CD8-positive, alpha-beta memory T cell (primary cell): Measurements from ENCODE around the gene MND1. TPM values are rescaled to one million over a fixed set of nuclear protein-coding genes. Genes with fewer than 3 reads are reported as not detected.

Source experiments
- CTCF ChIA-PET: fragments of 350-600 bp; sonication (Branson Sonifier 250); formaldehyde crosslinking; loops from one replicate; lab custom pipeline; 2021; ENCODE audit warnings: antibody characterized with exemption; lab: Charles Lee
- POLR2A ChIA-PET: fragments of 350-600 bp; sonication (Branson Sonifier 250); formaldehyde crosslinking; loops from one replicate; lab custom pipeline; 2021; ENCODE audit warnings: antibody characterized with exemption; lab: Charles Lee
- DNase-seq, 5 donors: peaks; one replicate each; pipeline versions ENCODE4 v3.0.0 to v3.0.0-alpha.2; 2020 to 2022; ENCODE audit warnings: mixed read lengths in 1 of 5
- H3K27ac ChIP-seq: one replicate; pipeline ENCODE4 v1.7.0; 2013; ENCODE audit warnings: low read depth, mild to moderate bottlenecking, low read length, moderate library complexity
- H3K27me3 ChIP-seq: 2 replicates; pipeline ENCODE4 v1.7.0; 2013; ENCODE audit warnings: low read length, mild to moderate bottlenecking; ENCODE audit not compliant: insufficient read depth, poor library complexity, severe bottlenecking
- H3K36me3 ChIP-seq: 2 replicates; pipeline ENCODE4 v1.7.0; 2013; ENCODE audit warnings: mild to moderate bottlenecking, low read length, moderate library complexity; ENCODE audit not compliant: insufficient read depth
- H3K4me1 ChIP-seq: 2 replicates; pipeline ENCODE4 v1.7.0; 2013; ENCODE audit warnings: mild to moderate bottlenecking, low read length, moderate library complexity; ENCODE audit not compliant: insufficient read depth
- H3K4me3 ChIP-seq: 2 replicates; pipeline ENCODE4 v1.7.0; 2013; ENCODE audit warnings: mild to moderate bottlenecking, low read length
- H3K9me3 ChIP-seq: 2 replicates; pipeline ENCODE4 v1.7.0; 2013; ENCODE audit warnings: mild to moderate bottlenecking, low read length
- H3K27ac Mint-ChIP-seq, 8 donors: one replicate each; pipeline ENCODE4 v1.8.0; 2020 to 2021; ENCODE audit warnings: mixed read lengths in 8 of 8, mild to moderate bottlenecking in 6 of 8, inconsistent platforms in 3 of 8, moderate library complexity in 3 of 8
- H3K27me3 Mint-ChIP-seq, 2 donors: one replicate each; pipeline ENCODE4 v1.8.0; 2020 to 2021; ENCODE audit warnings: mixed read lengths in 2 of 2, mild to moderate bottlenecking in 1 of 2, moderate library complexity in 1 of 2
- H3K36me3 Mint-ChIP-seq, 3 donors: one replicate each; pipeline ENCODE4 v1.8.0; 2020 to 2021; ENCODE audit warnings: mixed read lengths in 3 of 3, inconsistent platforms in 1 of 3, mild to moderate bottlenecking in 1 of 3
- H3K4me1 Mint-ChIP-seq, 3 donors: one replicate each; pipeline ENCODE4 v1.8.0; 2020 to 2021; ENCODE audit warnings: mixed read lengths in 3 of 3, inconsistent platforms in 1 of 3, mild to moderate bottlenecking in 1 of 3
- H3K4me3 Mint-ChIP-seq, 7 donors: one replicate each; pipeline ENCODE4 v1.8.0; 2020 to 2021; ENCODE audit warnings: mixed read lengths in 7 of 7, mild to moderate bottlenecking in 6 of 7, moderate library complexity in 4 of 7, inconsistent platforms in 2 of 7
- H3K9me3 Mint-ChIP-seq, 5 donors: one replicate each; pipeline ENCODE4 v1.8.0; 2020 to 2022; ENCODE audit warnings: mixed read lengths in 5 of 5, mild to moderate bottlenecking in 3 of 5, moderate library complexity in 2 of 5, inconsistent platforms in 1 of 5
- polyA plus RNA-seq: library from polyadenylated mRNA; unstranded; fragments of 300-500 nt; fragmentation: Illumina TruSeq; gene quantifications from one replicate; pipeline ENCODE4 v1.2.3, GENCODE V29; 2021
- total RNA-seq, 2 experiments: library from RNA; stranded (reverse); gene quantifications; one replicate each; pipeline ENCODE4 v1.2.3, GENCODE V29; 2021

Gene MND1
- total and polyA plus RNA-seq, 3 experiments from 2014 or later: 0.31 to 21.6 (median 20.2) TPM

- no peaks in the 10 kb centered on the region for H3K36me3 Mint-ChIP-seq
- no peak overlapping the region for H3K27ac ChIP-seq
- ChIA-PET POLR2A (no interaction called here), CTCF (interaction anchor here (1.1 to 1.9 kb wide), 2 partner anchors 236 to 306 kb away, joined by 4 to 8 read pairs; no protein-coding TSS in a partner anchor)
- peaks cover 10 to 16% of the 10 kb centered on the region in 2 donors for H3K27me3 Mint-ChIP-seq
- H3K36me3 ChIP-seq: no peaks in the 10 kb centered on the region
- no peak overlapping the region for H3K27ac Mint-ChIP-seq
- no peak overlapping the region for H3K4me3 ChIP-seq
- no peaks in the 10 kb centered on the region for H3K4me1 ChIP-seq
- DNase-seq: no peak
- H3K9me3 ChIP-seq: no peaks in the 10 kb centered on the region
- H3K27me3 ChIP-seq: no peaks in the 10 kb centered on the region
- H3K9me3 Mint-ChIP-seq: no peaks in the 10 kb centered on the region
- H3K4me1 Mint-ChIP-seq: peaks cover 0 to 4% (median 0%) of the 10 kb centered on the region in 3 donors
- no peak overlapping the region for H3K4me3 Mint-ChIP-seq
Observed at GRCh38 chr4:153337686-153338085, 6.8 kb upstream of the MND1 start.

DNA sequence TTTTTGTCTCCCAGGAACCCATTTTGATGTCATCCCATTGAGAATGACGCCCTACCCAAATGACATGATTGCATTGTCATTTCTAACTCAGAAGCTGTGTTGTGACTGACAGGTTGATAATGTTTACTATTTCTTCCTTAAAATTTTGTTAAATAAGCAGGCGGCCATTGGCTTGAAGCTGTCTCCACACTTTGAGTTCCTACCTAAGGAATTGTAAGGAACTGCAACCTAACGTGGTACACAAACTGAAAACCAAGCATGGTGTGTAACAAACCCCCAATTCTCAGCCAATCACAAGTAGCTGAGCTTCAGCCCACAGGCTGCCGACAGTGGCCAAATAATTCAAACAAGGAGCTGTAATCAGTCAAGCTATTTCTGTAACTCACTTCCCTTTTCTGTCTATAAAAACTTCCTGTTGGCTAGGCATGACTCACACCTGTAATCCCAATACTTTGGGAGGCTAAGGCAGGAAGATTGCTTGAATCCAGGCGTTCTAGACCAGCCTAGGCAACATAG, 2.9 kb upstream of the MND1 start:
- POLR2A ChIA-PET: no interaction called here
- Mint-ChIP-seq H3K36me3 (peaks cover 0 to 4% (median 0%) of the 10 kb centered on the region in 3 donors), H3K27ac (no peak overlapping the region), H3K4me3 (no peak overlapping the region), H3K4me1 (peaks cover 8 to 17% (median 12%) of the 10 kb centered on the region in 3 donors), H3K27me3 (peaks cover 10 to 16% of the 10 kb centered on the region in 2 donors), H3K9me3 (no peaks in the 10 kb centered on the region)
- no peak for DNase-seq
- Histone ChIP-seq H3K27me3 (no peaks in the 10 kb centered on the region), H3K4me1 (peaks cover 4% of the 10 kb centered on the region), H3K27ac (no peak overlapping the region), H3K9me3 (no peaks in the 10 kb centered on the region), H3K36me3 (no peaks in the 10 kb centered on the region), H3K4me3 (no peak overlapping the region)
- CTCF ChIA-PET: interaction anchor here (1.0 to 1.3 kb wide), 2 partner anchors 199 to 232 kb away, joined by 3 to 4 read pairs; no protein-coding TSS in a partner anchor

DNA sequence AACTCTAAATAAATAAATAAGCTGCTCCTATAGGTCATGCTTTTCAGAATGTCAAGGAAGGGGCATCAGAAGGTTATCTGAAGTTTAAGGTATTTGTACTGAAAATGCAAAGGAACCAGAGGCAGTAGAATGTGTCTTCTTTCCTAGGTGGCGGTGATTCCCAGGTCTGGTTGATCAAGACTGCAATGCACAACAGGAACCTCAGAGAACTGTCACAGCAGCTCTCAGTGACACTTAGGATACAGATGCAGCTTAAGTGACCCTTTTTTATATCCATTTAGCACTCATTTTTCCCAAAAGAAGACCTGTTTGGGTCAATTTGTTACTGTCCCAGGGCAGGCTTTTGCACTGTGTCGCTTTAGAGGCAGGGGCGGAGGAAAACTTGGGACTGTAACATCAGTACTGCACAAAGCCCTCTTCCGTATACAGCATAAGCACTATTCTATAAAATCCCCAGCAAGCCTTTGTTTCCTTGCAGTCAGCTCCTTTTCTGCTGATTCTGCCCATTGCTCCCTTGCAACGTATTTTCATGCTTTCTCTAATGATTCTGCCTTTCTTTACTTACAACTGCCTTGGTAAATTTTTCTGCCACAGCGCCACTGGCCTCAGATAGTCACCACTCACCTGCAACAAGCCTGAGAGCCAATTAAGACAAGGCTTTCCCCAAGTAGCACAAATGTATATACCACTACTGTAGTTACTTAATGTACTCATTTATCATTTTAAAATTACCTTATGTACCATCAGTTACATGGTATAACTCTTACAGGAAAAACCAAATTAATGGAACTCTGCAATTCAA, 1.5 kb upstream of the MND1 start:
- DNase-seq: no peak
- POLR2A ChIA-PET: no interaction called here
- peaks cover 0 to 4% (median 0%) of the 10 kb centered on the region in 3 donors for H3K36me3 Mint-ChIP-seq
- Histone ChIP-seq H3K27me3 (no peaks in the 10 kb centered on the region), H3K27ac (no peak overlapping the region), H3K9me3 (no peaks in the 10 kb centered on the region), H3K4me3 (no peak overlapping the region), H3K4me1 (peaks cover 4% of the 10 kb centered on the region), H3K36me3 (no peaks in the 10 kb centered on the region)
- CTCF ChIA-PET: interaction anchor here (0.8 to 4.6 kb wide), 5 partner anchors 71 to 230 kb away, joined by 3 to 41 read pairs (median 3); no protein-coding TSS in a partner anchor
- no peak overlapping the region for H3K27ac Mint-ChIP-seq
- no peaks in the 10 kb centered on the region for H3K9me3 Mint-ChIP-seq
- peak overlapping the region in 5 of 7 donors; percentile 12 to 79 (median 22) for H3K4me3 Mint-ChIP-seq
- peaks cover 8 to 22% (median 12%) of the 10 kb centered on the region in 3 donors for H3K4me1 Mint-ChIP-seq
- H3K27me3 Mint-ChIP-seq: peaks cover 6 to 16% of the 10 kb centered on the region in 2 donors

DNA sequence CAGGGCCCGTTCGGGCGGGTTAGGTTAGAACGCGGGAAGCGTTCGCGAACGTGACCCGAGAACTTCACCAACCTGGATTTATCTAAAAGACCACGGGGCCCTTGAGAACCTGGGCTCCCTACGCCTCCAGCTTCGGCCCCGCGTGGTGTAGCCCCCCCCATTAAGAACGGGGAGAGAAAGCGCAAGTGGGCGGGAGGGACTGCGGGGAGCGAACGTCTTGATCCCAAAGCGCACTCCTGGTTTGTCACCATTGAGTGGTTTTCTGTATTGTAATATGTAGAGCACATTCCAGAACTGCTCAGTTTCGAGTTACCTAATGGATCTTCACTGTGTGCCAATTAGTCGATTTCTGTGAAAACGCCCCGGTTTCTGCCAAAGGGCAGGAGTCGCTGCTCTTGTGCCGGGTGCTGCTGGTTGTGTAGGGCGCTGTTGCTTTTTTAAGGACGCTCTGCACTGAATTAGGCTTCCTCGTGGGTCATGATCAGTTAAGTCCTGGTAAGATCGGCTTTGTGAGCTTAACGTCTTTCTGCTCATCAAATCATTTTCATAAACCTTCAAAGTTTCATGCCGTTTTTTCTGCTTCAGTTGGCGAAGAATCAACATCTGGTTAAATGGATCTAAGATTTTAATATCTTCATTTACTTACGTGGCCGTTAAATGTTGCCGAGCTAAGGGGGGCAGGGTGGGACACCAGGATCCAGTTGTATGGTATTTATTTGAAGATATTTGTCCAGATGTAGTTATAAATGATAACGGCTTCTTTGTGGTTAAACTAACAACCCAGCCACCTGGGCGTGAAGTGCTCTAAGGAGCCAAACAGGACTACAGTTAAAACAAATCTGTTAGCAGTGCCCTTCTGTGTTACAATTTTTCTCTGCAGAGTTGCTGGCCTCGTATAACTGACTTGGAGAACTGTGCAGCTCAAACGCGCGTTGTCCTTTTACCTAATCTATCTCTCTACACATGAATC, 809 bp downstream of the MND1 start:
- POLR2A ChIA-PET: interaction anchor here (1.0 kb wide), 2 partner anchors 120 to 229 kb away, joined by 3 read pairs; no protein-coding TSS in a partner anchor
- Histone ChIP-seq H3K4me1 (peaks cover 4% of the 10 kb centered on the region), H3K4me3 (peak overlapping the region; percentile 81), H3K9me3 (no peaks in the 10 kb centered on the region), H3K27me3 (no peaks in the 10 kb centered on the region), H3K36me3 (no peaks in the 10 kb centered on the region), H3K27ac (peak overlapping the region; percentile 55)
- Mint-ChIP-seq H3K27ac (peak overlapping the region in 7 of 8 donors; percentile 24 to 89 (median 53)), H3K27me3 (peaks cover 3 to 14% of the 10 kb centered on the region in 2 donors), H3K36me3 (peaks cover 0 to 4% (median 0%) of the 10 kb centered on the region in 3 donors), H3K4me3 (peak overlapping the region; percentile 92 to 97 (median 95)), H3K4me1 (peaks cover 9 to 31% (median 14%) of the 10 kb centered on the region in 3 donors), H3K9me3 (no peaks in the 10 kb centered on the region)
- DNase-seq: peak; percentile 4 to 59 (median 35)
- CTCF ChIA-PET: interaction anchor here (0.9 to 4.6 kb wide), 15 partner anchors 9 to 1204 kb away, joined by 3 to 41 read pairs (median 6); partner anchors contain the start of genes PLRG1 and TMEM131L

DNA sequence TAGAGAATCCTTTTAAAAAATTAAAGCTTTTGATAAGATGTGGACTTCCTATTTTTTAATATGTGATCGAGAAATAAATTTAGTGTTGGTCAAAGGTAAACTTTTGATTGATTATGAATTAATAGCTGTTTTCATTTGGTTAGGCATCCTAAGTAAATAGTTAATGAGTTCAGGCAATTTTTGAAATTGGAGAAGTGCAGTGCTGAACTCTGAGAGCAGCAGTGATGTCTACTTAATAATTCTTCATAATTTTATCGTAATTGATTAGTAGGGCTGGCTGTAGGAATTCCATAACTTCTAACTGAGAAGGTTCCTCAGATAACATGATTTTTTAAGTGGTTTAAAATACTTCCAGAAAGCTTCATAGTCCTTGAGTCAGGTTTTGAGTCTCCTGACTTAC, 1.5 kb downstream of the MND1 start:
- Histone ChIP-seq H3K36me3 (no peaks in the 10 kb centered on the region), H3K27ac (no peak overlapping the region), H3K4me3 (no peak overlapping the region), H3K4me1 (peaks cover 4% of the 10 kb centered on the region), H3K9me3 (no peaks in the 10 kb centered on the region), H3K27me3 (no peaks in the 10 kb centered on the region)
- H3K9me3 Mint-ChIP-seq: no peaks in the 10 kb centered on the region
- H3K27ac Mint-ChIP-seq: peak overlapping the region in 1 of 8 donors; percentile 53
- ChIA-PET CTCF (interaction anchor here (1.2 to 4.6 kb wide), 12 partner anchors 84 to 305 kb away, joined by 3 to 41 read pairs (median 6); partner anchors contain the start of gene TMEM131L), POLR2A (interaction anchor here (1.0 kb wide), 1 partner anchor 120 kb away, joined by 3 read pairs; no protein-coding TSS in a partner anchor)
- peaks cover 9 to 31% (median 14%) of the 10 kb centered on the region in 3 donors for H3K4me1 Mint-ChIP-seq
- peaks cover 3 to 11% of the 10 kb centered on the region in 2 donors for H3K27me3 Mint-ChIP-seq
- DNase-seq: no peak
- peak overlapping the region in 6 of 7 donors; percentile 92 to 96 (median 94) for H3K4me3 Mint-ChIP-seq
- H3K36me3 Mint-ChIP-seq: peaks cover 0 to 4% (median 0%) of the 10 kb centered on the region in 3 donors

GRCh38 chr4:153346563-153346962, 2.1 kb downstream of the MND1 start:
- ChIA-PET POLR2A (interaction anchor here (0.5 kb wide), 1 partner anchor 10 kb away, joined by 6 read pairs; no protein-coding TSS in a partner anchor), CTCF (interaction anchor here (1.4 to 4.6 kb wide), 7 partner anchors 83 to 304 kb away, joined by 3 to 41 read pairs (median 8); no protein-coding TSS in a partner anchor)
- peaks cover 9 to 31% (median 14%) of the 10 kb centered on the region in 3 donors for H3K4me1 Mint-ChIP-seq
- no peak for DNase-seq
- Histone ChIP-seq H3K9me3 (no peaks in the 10 kb centered on the region), H3K27me3 (no peaks in the 10 kb centered on the region), H3K36me3 (no peaks in the 10 kb centered on the region), H3K4me1 (peaks cover 4% of the 10 kb centered on the region), H3K27ac (no peak overlapping the region), H3K4me3 (no peak overlapping the region)
- H3K36me3 Mint-ChIP-seq: peaks cover 0 to 4% (median 0%) of the 10 kb centered on the region in 3 donors
- H3K4me3 Mint-ChIP-seq: peak overlapping the region in 1 of 7 donors; percentile 41
- H3K27me3 Mint-ChIP-seq: peaks cover 3 to 7% of the 10 kb centered on the region in 2 donors
- H3K9me3 Mint-ChIP-seq: no peaks in the 10 kb centered on the region
- no peak overlapping the region for H3K27ac Mint-ChIP-seq

DNA sequence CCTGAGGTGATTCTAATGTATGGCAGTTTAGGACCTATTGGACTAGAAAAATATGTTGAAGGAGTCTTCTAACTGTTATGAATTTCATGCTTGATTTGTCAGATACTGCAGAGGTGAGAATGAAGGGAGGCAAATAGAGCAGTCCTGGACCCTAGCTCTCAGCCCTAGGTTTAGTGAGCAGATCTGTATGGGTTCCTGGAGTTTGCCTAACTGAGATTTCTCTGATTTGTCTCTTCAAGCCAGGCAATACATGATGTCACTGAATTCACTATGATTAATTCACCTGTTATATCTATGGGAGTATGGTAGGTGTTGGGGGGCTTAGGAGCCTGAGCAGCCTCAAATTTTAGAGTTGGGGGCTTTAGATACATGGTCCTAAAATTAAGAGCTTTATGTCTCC, 2.6 kb downstream of the MND1 start:
- ChIA-PET POLR2A (interaction anchor here (0.5 kb wide), 1 partner anchor 11 kb away, joined by 6 read pairs; no protein-coding TSS in a partner anchor), CTCF (interaction anchor here (0.6 to 2.2 kb wide), 2 partner anchors 16 to 86 kb away, joined by 3 to 11 read pairs; no protein-coding TSS in a partner anchor)
- Histone ChIP-seq H3K36me3 (no peaks in the 10 kb centered on the region), H3K9me3 (no peaks in the 10 kb centered on the region), H3K4me1 (peaks cover 4% of the 10 kb centered on the region), H3K4me3 (no peak overlapping the region), H3K27me3 (no peaks in the 10 kb centered on the region), H3K27ac (no peak overlapping the region)
- Mint-ChIP-seq H3K27ac (no peak overlapping the region), H3K9me3 (no peaks in the 10 kb centered on the region), H3K4me1 (peaks cover 9 to 31% (median 14%) of the 10 kb centered on the region in 3 donors), H3K27me3 (peaks cover 3 to 4% of the 10 kb centered on the region in 2 donors), H3K36me3 (peaks cover 0 to 4% (median 0%) of the 10 kb centered on the region in 3 donors), H3K4me3 (peak overlapping the region in 1 of 7 donors; percentile 41)
- no peak for DNase-seq
